Endothelial cell of umbilical vein (primary cell): Measurements from ENCODE around the gene COX7A2L. TPM values are rescaled to one million over a fixed set of nuclear protein-coding genes. Genes with fewer than 3 reads are reported as not detected.

Experiments
- BruUV-seq: library from RNA; stranded (reverse); fragments of 400-500 nt; replicated peaks from 2 replicates; lab custom pipeline; 2021; lab: Mats Ljungman, UMichigan
- CTCF ChIA-PET: fragments of 300-600, 350-600 bp; sonication (Branson Sonifier 250); formaldehyde crosslinking; loops from one replicate; lab custom pipeline; 2021; ENCODE audit warnings: antibody characterized with exemption, inconsistent platforms; lab: Charles Lee
- POLR2A ChIA-PET: fragments of 300-600, 350-600 bp; sonication (Branson Sonifier 250); formaldehyde crosslinking; loops from one replicate; lab custom pipeline; 2021; ENCODE audit warnings: antibody characterized with exemption, inconsistent platforms; lab: Charles Lee
- DNase-seq: peaks from one replicate; pipeline ENCODE4 v3.0.0-alpha.2; 2011; ENCODE audit warnings: low read depth, low spot score
- FAIRE-seq: peaks from 2 replicates; lab custom pipeline; 2011; peaks lifted over from hg19 to GRCh38; lab: Jason Lieb, UNC
- H2AFZ ChIP-seq: 2 replicates; pipeline ENCODE4 v1.6.0; 2012; ENCODE audit warnings: low read depth, low read length, control low read depth, inconsistent platforms
- H3K27ac ChIP-seq: 2 replicates; pipeline ENCODE4 v1.5.1; 2011; ENCODE audit warnings: low read depth, mild to moderate bottlenecking, control low read depth, low read length, moderate library complexity; ENCODE audit not compliant: insufficient read depth
- H3K27me3 ChIP-seq, 2 experiments: 2 replicates each; pipeline versions ENCODE4 v1.6.0 to v1.6.1; 2011; ENCODE audit warnings: low read length in 2 of 2, mixed read lengths in 1 of 2; ENCODE audit not compliant: control insufficient read depth in 2 of 2, insufficient read depth in 2 of 2
- H3K36me3 ChIP-seq, 2 experiments: 2 replicates in 1 of 2; 3 replicates in 1 of 2; pipeline ENCODE4 v1.5.1; 2011; ENCODE audit warnings: low read length in 2 of 2, mild to moderate bottlenecking in 1 of 2, moderate library complexity in 1 of 2; ENCODE audit not compliant: control insufficient read depth in 2 of 2, insufficient read depth in 2 of 2; ENCODE audit errors: extremely low read depth in 1 of 2
- H3K4me1 ChIP-seq: 3 replicates; pipeline ENCODE4 v1.5.1; 2011; ENCODE audit warnings: mild to moderate bottlenecking, low read length; ENCODE audit not compliant: control insufficient read depth, insufficient read depth; ENCODE audit errors: extremely low read depth
- H3K4me2 ChIP-seq: 2 replicates; pipeline ENCODE4 v1.6.1; 2011; ENCODE audit warnings: low read length, control low read depth, mixed read lengths; ENCODE audit not compliant: insufficient read depth
- H3K4me3 ChIP-seq, 3 experiments: fragments of 200-600 bp in 1 of 3; sonication (generic), shearing (Covaris generic) in 1 of 3; replicated peaks in 1 of 3; 2 replicates each; pipeline ENCODE4 v1.5.1; 2011 to 2016; ENCODE audit warnings: control low read depth in 3 of 3, low read length in 3 of 3, mild to moderate bottlenecking in 2 of 3, inconsistent platforms in 1 of 3, low read depth in 1 of 3, moderate library complexity in 1 of 3; ENCODE audit not compliant: insufficient read depth in 1 of 3
- H3K79me2 ChIP-seq: 2 replicates; pipeline ENCODE4 v1.6.0; 2012; ENCODE audit warnings: low read length, inconsistent platforms; ENCODE audit not compliant: control insufficient read depth, insufficient read depth
- H3K9ac ChIP-seq: replicated peaks from 2 replicates; pipeline ENCODE3; 2011; ENCODE audit warnings: low read length, control low read depth; ENCODE audit not compliant: insufficient read depth; ENCODE audit errors: extremely low read depth
- H3K9me1 ChIP-seq: replicated peaks from 3 replicates; pipeline ENCODE4 v1.6.0; 2011; ENCODE audit warnings: mild to moderate bottlenecking, low read length; ENCODE audit not compliant: control insufficient read depth, insufficient read depth; ENCODE audit errors: extremely low read depth
- H3K9me3 ChIP-seq: replicated peaks from 2 replicates; pipeline ENCODE4 v1.5.1; 2012; ENCODE audit warnings: low read length, inconsistent platforms; ENCODE audit not compliant: control insufficient read depth, insufficient read depth
- H4K20me1 ChIP-seq: replicated peaks from 2 replicates; pipeline ENCODE3; 2011; ENCODE audit warnings: mild to moderate bottlenecking, low read length; ENCODE audit not compliant: control insufficient read depth, insufficient read depth; ENCODE audit errors: extremely low read depth
- CTCF ChIP-seq, 2 donors: IDR thresholded peaks; 1 replicate in 1 of 2; 2 replicates in 1 of 2; pipeline ENCODE4 v1.5.1; 2011; ENCODE audit warnings: low read length in 2 of 2, mild to moderate bottlenecking in 2 of 2, moderate library complexity in 2 of 2, control low read depth in 1 of 2, inconsistent platforms in 1 of 2, low read depth in 1 of 2; ENCODE audit not compliant: insufficient read depth in 1 of 2; ENCODE audit errors: extremely low read depth in 1 of 2
- EZH2 ChIP-seq: IDR thresholded peaks from 2 replicates; pipeline ENCODE4 v1.6.1; 2012; ENCODE audit warnings: borderline replicate concordance, low read depth, mild to moderate bottlenecking, moderate library complexity, low read length, inconsistent platforms; ENCODE audit not compliant: severe bottlenecking
- FOS ChIP-seq: IDR thresholded peaks from 2 replicates; pipeline ENCODE4 v1.6.1; 2011; ENCODE audit warnings: mild to moderate bottlenecking, low read length, moderate library complexity, borderline replicate concordance; ENCODE audit not compliant: insufficient read depth
- GATA2 ChIP-seq: IDR thresholded peaks from 2 replicates; pipeline ENCODE4 v1.7.0; 2011; ENCODE audit warnings: low read depth, mild to moderate bottlenecking, moderate library complexity, mixed read lengths, low read length; ENCODE audit not compliant: insufficient read length, insufficient read depth
- JUN ChIP-seq: IDR thresholded peaks from 2 replicates; pipeline ENCODE4 v1.6.1; 2011; ENCODE audit warnings: borderline replicate concordance, low read depth; ENCODE audit not compliant: insufficient read length, insufficient read depth
- MAX ChIP-seq: IDR thresholded peaks from 2 replicates; pipeline ENCODE4 v1.6.1; 2011; ENCODE audit not compliant: insufficient read depth, insufficient read length
- MYC ChIP-seq: IDR thresholded peaks from one replicate; pipeline ENCODE4 v1.6.1; 2011; ENCODE audit warnings: mild to moderate bottlenecking, low read depth, low read length
- POLR2A ChIP-seq: IDR thresholded peaks from 2 replicates; pipeline ENCODE4 v1.6.1; 2012; ENCODE audit warnings: low read depth, mild to moderate bottlenecking, control low read depth, low read length
- POLR2AphosphoS5 ChIP-seq: IDR thresholded peaks from 2 replicates; pipeline ENCODE4 v1.6.1; 2012; ENCODE audit warnings: low read depth, mild to moderate bottlenecking, control low read depth, low read length, moderate library complexity; ENCODE audit not compliant: insufficient read depth
- dilution Hi-C: fragments of 300-500 bp; cut with MboI; formaldehyde crosslinking; loops from one replicate; pipeline ENCODE4 v1.15.0; 2019; ENCODE audit warnings: low sequenced_read_pairs; ENCODE audit not compliant: extremely low pct_ligation_motif_present
- intact Hi-C: fragments of 100-400 bp; cut with micrococcal nuclease; formaldehyde crosslinking; loops from one replicate; pipeline ENCODE4 v1.10.0; 2022
- polyA plus RNA-seq, 4 experiments: library from polyadenylated mRNA; depleted of rRNA in 3 of 4; stranded (reverse) in 3 of 4; unstranded in 1 of 4; fragments of >200 nt; gene quantifications; 2 replicates each; pipeline versions ENCODE4 v1.2.1 to v1.2.3, GENCODE V29; 2011 to 2012; ENCODE audit warnings: missing spikeins in 1 of 4
- total RNA-seq: library from RNA; stranded (reverse); gene quantifications from 2 replicates; pipeline ENCODE4 v1.2.3, GENCODE V29; 2021

The COX7A2L gene
- total and polyA plus RNA-seq, 2 donors (not counting 3 experiments of a cell fraction or from before 2014, with no cell fraction given) = 94.2 to 119 TPM

- Histone ChIP-seq H3K9ac (no peak overlapping the region), H3K4me2 (no peak overlapping the region), H3K36me3 (peaks cover 2 to 9% of the 10 kb centered on the region in 2 experiments), H3K4me3 (no peak overlapping the region), H2AFZ (no peak overlapping the region), H3K9me3 (no peaks in the 10 kb centered on the region), H3K27me3 (no peaks in the 10 kb centered on the region), H3K79me2 (peaks cover 2% of the 10 kb centered on the region), H3K27ac (no peak overlapping the region), H3K4me1 (peaks cover 13% of the 10 kb centered on the region), H4K20me1 (no peaks in the 10 kb centered on the region), H3K9me1 (no peaks in the 10 kb centered on the region)
- TF ChIP-seq FOS (no peak), GATA2 (no peak), POLR2A (no peak), POLR2AphosphoS5 (no peak), EZH2 (no peak), MYC (no peak), CTCF (IDR thresholded peaks at IDR 0.05; ENCODE audit: extremely low read depth in 1 of 2, insufficient read depth in 1 of 2, low read depth in 1 of 2, low read length in 2 of 2) (no peak), MAX (no peak), JUN (no peak)
- ChIA-PET CTCF (interaction anchor here (1.3 to 1.4 kb wide), 2 partner anchors 12 kb away, joined by 3 to 4 read pairs; no protein-coding TSS in a partner anchor), POLR2A (no interaction called here)
- DNase-seq (no peak), FAIRE-seq (no peak)
- BruUV-seq = no TSS peak
- dilution Hi-C loops (no loop called here), intact Hi-C loops (no loop called here)
These were observed 20.7 kb downstream of the COX7A2L start for GRCh38 chr2:42340045-42340937.
